Tibial nerve (tissue), 4 donors: ENCODE results near the gene C16orf96.

ENCODE experiments used
- EP300 ChIP-seq, 2 donors: sonication (generic); formaldehyde crosslinking; IDR thresholded peaks; one replicate each; pipeline ENCODE4 v1.6.1; 2017; ENCODE audit warnings: antibody characterized with exemption in 2 of 2, mild to moderate bottlenecking in 1 of 2
- POLR2A ChIP-seq, 2 donors: fragments of 450-650 bp; IDR thresholded peaks; one replicate each; pipeline ENCODE4 v1.6.1; 2017; ENCODE audit warnings: antibody characterized with exemption in 2 of 2, mild to moderate bottlenecking in 2 of 2, moderate library complexity in 2 of 2
- TF ChIP-seq, protein P1 (sequence below), 5 experiments: fragments of 200-600 bp in 3 of 5; fragments of 450-650 bp in 2 of 5; sonication (generic) in 3 of 5; IDR thresholded peaks; one replicate each; pipeline ENCODE4 v1.5.1; 2016 to 2019; ENCODE audit warnings: antibody characterized with exemption in 5 of 5, mild to moderate bottlenecking in 3 of 5, moderate library complexity in 2 of 5

- TF ChIP-seq, protein P1, sequence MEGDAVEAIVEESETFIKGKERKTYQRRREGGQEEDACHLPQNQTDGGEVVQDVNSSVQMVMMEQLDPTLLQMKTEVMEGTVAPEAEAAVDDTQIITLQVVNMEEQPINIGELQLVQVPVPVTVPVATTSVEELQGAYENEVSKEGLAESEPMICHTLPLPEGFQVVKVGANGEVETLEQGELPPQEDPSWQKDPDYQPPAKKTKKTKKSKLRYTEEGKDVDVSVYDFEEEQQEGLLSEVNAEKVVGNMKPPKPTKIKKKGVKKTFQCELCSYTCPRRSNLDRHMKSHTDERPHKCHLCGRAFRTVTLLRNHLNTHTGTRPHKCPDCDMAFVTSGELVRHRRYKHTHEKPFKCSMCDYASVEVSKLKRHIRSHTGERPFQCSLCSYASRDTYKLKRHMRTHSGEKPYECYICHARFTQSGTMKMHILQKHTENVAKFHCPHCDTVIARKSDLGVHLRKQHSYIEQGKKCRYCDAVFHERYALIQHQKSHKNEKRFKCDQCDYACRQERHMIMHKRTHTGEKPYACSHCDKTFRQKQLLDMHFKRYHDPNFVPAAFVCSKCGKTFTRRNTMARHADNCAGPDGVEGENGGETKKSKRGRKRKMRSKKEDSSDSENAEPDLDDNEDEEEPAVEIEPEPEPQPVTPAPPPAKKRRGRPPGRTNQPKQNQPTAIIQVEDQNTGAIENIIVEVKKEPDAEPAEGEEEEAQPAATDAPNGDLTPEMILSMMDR (IDR thresholded peaks at IDR 0.05), result no peak
- TF ChIP-seq POLR2A (IDR thresholded peaks at IDR 0.05) (no peak), EP300 (IDR thresholded peaks at IDR 0.05) (no peak)
These were observed 61.7 kb downstream of the C16orf96 start for GRCh38 chr16:4617880-4618279.
